DOHH2 (cell line): ENCODE data around the gene S100A8.

Experiments used
- H3F3A ChIP-seq: fragments of 200-600 bp; sonication (generic), shearing (Covaris generic); 2 replicates; pipeline ENCODE4 v1.6.0; 2016; ENCODE audit warnings: antibody characterized with exemption, mild to moderate bottlenecking; ENCODE audit not compliant: control insufficient read depth, insufficient read depth
- H3K27ac ChIP-seq: fragments of 200-600 bp; sonication (generic); 2 replicates; pipeline ENCODE4 v1.5.1; 2014; ENCODE audit warnings: low read depth, mild to moderate bottlenecking, low read length, moderate library complexity
- H3K27me3 ChIP-seq: fragments of 200-600 bp; sonication (generic); 2 replicates; pipeline ENCODE4 v1.6.1; 2014; ENCODE audit warnings: mild to moderate bottlenecking, low read length, mixed read lengths; ENCODE audit not compliant: control insufficient read depth
- H3K36me3 ChIP-seq: fragments of 200-600 bp; sonication (generic); 2 replicates; pipeline ENCODE4 v1.6.1; 2014; ENCODE audit warnings: mild to moderate bottlenecking, low read length, moderate library complexity, mixed read lengths; ENCODE audit not compliant: control insufficient read depth
- H3K4me1 ChIP-seq: fragments of 200-600 bp; sonication (generic); 2 replicates; pipeline ENCODE4 v1.6.1; 2014; ENCODE audit warnings: mild to moderate bottlenecking, low read length, mixed read lengths; ENCODE audit not compliant: control insufficient read depth
- H3K4me2 ChIP-seq: fragments of 200-600 bp; sonication (generic); 2 replicates; pipeline ENCODE4 v1.6.0; 2014; ENCODE audit warnings: mild to moderate bottlenecking, low read length, moderate library complexity
- H3K4me3 ChIP-seq: fragments of 200-600 bp; sonication (generic); 2 replicates; pipeline ENCODE4 v1.5.1; 2014; ENCODE audit warnings: mild to moderate bottlenecking, low read length, mixed read lengths
- H3K79me2 ChIP-seq: fragments of 200-600 bp; sonication (generic); 2 replicates; pipeline ENCODE4 v1.6.1; 2014; ENCODE audit warnings: mild to moderate bottlenecking, low read length, mixed read lengths; ENCODE audit not compliant: control insufficient read depth
- H3K9me2 ChIP-seq: fragments of 200-600 bp; sonication (generic); replicated peaks from 2 replicates; pipeline ENCODE4 v1.6.1; 2014; ENCODE audit warnings: mild to moderate bottlenecking, low read length, mixed read lengths; ENCODE audit not compliant: control insufficient read depth
- H3K9me3 ChIP-seq: fragments of 200-600 bp; sonication (generic); 2 replicates; pipeline ENCODE4 v1.6.1; 2014; ENCODE audit warnings: antibody characterized with exemption, low read length, mixed read lengths; ENCODE audit not compliant: control insufficient read depth, insufficient read depth
- H4K20me1 ChIP-seq: fragments of 200-600 bp; sonication (generic); 2 replicates; pipeline ENCODE4 v1.6.0; 2014; ENCODE audit warnings: low read depth, mild to moderate bottlenecking, antibody characterized with exemption, low read length, moderate library complexity; ENCODE audit not compliant: control insufficient read depth, insufficient read depth
- EZH2phosphoT487 ChIP-seq: fragments of 200-600 bp; sonication (generic); IDR thresholded peaks from 2 replicates; pipeline ENCODE4 v1.6.1; 2017; ENCODE audit warnings: borderline replicate concordance, mild to moderate bottlenecking, antibody characterized with exemption, low read length, moderate library complexity, mixed read lengths
- TF ChIP-seq, protein P1 (sequence below): fragments of 200-600 bp; sonication (generic); IDR thresholded peaks from one replicate; pipeline ENCODE4 v1.5.1; 2014; ENCODE audit warnings: antibody characterized with exemption, mild to moderate bottlenecking, low read depth, low read length; ENCODE audit not compliant: poor library complexity, severe bottlenecking

S100A8 gene

DNA sequence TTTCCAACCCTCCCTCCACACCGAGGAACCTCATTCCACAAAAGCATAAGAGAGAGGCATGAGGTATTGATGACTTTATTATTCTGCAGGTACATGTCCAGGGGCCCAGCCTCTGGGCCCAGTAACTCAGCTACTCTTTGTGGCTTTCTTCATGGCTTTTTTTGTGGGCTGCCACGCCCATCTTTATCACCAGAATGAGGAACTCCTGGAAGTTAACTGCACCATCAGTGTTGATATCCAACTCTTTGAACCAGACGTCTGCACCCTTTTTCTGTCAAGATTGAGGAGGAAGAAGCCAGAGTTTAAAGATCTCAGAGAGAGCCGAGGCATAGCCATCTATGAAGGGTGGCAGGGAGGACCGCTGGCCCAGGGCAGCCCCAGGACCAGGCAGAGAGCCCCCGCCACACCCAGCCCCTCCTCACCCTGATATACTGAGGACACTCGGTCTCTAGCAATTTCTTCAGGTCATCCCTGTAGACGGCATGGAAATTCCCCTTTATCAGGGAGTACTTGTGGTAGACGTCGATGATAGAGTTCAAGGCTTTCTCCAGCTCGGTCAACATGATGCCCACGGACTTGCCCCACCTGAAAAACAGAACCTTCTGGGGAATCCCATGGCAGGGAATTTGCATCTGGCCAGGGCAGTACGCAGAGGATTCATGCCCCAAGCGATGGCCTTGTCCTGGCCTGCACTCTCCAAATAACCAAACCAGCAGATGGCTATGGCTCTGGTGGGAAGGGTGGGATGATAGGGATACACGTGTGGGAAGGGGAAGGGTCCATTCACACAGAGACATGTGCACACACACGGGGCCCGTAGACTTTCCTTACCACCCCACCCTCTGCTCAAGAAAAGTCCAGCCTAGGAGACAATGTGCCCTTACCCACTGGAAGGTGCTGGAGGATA is 647 bp downstream of the S100A8 start:
- no peaks in the 10 kb centered on the region for H3K9me3 ChIP-seq
- H3K9me2 ChIP-seq = no peaks in the 10 kb centered on the region
- TF ChIP-seq, protein P1, sequence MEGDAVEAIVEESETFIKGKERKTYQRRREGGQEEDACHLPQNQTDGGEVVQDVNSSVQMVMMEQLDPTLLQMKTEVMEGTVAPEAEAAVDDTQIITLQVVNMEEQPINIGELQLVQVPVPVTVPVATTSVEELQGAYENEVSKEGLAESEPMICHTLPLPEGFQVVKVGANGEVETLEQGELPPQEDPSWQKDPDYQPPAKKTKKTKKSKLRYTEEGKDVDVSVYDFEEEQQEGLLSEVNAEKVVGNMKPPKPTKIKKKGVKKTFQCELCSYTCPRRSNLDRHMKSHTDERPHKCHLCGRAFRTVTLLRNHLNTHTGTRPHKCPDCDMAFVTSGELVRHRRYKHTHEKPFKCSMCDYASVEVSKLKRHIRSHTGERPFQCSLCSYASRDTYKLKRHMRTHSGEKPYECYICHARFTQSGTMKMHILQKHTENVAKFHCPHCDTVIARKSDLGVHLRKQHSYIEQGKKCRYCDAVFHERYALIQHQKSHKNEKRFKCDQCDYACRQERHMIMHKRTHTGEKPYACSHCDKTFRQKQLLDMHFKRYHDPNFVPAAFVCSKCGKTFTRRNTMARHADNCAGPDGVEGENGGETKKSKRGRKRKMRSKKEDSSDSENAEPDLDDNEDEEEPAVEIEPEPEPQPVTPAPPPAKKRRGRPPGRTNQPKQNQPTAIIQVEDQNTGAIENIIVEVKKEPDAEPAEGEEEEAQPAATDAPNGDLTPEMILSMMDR = no peak
- no peak for TF ChIP-seq EZH2phosphoT487
- no peaks in the 10 kb centered on the region for H3K4me1 ChIP-seq
- H3K4me3 ChIP-seq = no peak overlapping the region
- H3K27me3 ChIP-seq = peaks cover 10% of the 10 kb centered on the region; the same call in 1 of the 2 replicates
- H3F3A ChIP-seq = no peaks in the 10 kb centered on the region
- H3K79me2 ChIP-seq = no peaks in the 10 kb centered on the region
- H3K27ac ChIP-seq = no peak overlapping the region
- no peaks in the 10 kb centered on the region for H4K20me1 ChIP-seq
- no peak overlapping the region for H3K4me2 ChIP-seq
- H3K36me3 ChIP-seq = no peaks in the 10 kb centered on the region

DNA sequence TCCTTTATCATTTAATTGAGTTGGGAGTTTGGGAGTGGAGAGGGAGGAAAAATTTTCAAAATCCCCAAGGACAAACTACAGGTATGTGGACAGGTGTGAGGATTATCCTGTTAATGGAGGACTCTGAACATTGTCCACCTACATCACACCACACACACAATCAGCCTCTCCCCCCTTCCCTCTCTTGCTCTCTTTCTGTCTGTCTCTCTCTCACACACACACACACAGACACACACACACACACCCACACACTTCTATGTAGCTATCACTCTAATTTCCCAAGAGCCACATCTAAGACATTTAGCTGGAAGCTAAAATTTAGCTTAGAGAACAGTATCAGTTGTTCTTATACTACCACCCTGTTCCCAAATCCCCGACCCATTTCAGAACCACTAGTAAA is 1.5 kb downstream of the S100A8 start:
- H3K4me3 ChIP-seq = no peak overlapping the region
- H3K79me2 ChIP-seq = no peaks in the 10 kb centered on the region
- H3K4me2 ChIP-seq = no peak overlapping the region
- H3K36me3 ChIP-seq = no peaks in the 10 kb centered on the region
- H3K27ac ChIP-seq = no peak overlapping the region
- H3K4me1 ChIP-seq = no peaks in the 10 kb centered on the region
- H3K9me2 ChIP-seq = no peaks in the 10 kb centered on the region
- H4K20me1 ChIP-seq = no peaks in the 10 kb centered on the region
- H3K9me3 ChIP-seq = no peaks in the 10 kb centered on the region
- H3K27me3 ChIP-seq = peaks cover 13% of the 10 kb centered on the region; the same call in 1 of the 2 replicates
- no peak for TF ChIP-seq EZH2phosphoT487
- TF ChIP-seq, protein P1 = no peak
- H3F3A ChIP-seq = no peaks in the 10 kb centered on the region

DNA sequence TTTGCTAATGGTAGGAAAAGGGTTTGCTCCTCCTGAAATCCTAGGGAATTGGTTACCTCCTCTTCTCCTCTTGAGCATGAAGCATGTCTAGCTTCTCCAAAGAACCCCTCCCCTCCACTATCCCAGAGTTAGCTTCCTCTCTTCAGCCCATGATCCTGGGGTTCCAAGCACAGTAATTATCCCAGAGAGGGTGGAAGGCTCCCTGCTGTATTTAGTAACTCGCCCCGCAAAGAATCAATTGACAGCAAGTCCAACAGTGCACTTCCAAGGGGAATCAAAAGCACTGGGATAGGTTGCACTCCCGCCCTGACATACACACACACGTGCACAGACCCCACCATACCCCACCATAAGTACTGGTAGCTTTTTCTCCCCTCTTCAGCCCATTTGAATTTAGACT is 3.1 kb downstream of the S100A8 start:
- no peak overlapping the region for H3K27ac ChIP-seq
- no peaks in the 10 kb centered on the region for H3K9me3 ChIP-seq
- H3K4me2 ChIP-seq = no peak overlapping the region
- no peaks in the 10 kb centered on the region for H4K20me1 ChIP-seq
- H3K4me3 ChIP-seq = no peak overlapping the region
- no peaks in the 10 kb centered on the region for H3K36me3 ChIP-seq
- no peaks in the 10 kb centered on the region for H3K79me2 ChIP-seq
- no peaks in the 10 kb centered on the region for H3F3A ChIP-seq
- TF ChIP-seq, protein P1 = no peak
- no peak for TF ChIP-seq EZH2phosphoT487
- H3K9me2 ChIP-seq = no peaks in the 10 kb centered on the region
- peaks cover 15% of the 10 kb centered on the region for H3K27me3 ChIP-seq
- no peaks in the 10 kb centered on the region for H3K4me1 ChIP-seq
